Effector memory CD4-positive, alpha-beta T cell (primary cell): ENCODE measurements around the gene DCLK1.

Experiments used
- DNase-seq, 3 donors: peaks; one replicate each; pipeline ENCODE4 v3.0.0-alpha.2; 2020
- H3K27ac ChIP-seq: 2 replicates; pipeline ENCODE4 v1.7.0; 2013; ENCODE audit warnings: mild to moderate bottlenecking, low read length, moderate library complexity; ENCODE audit not compliant: insufficient read depth, poor library complexity, severe bottlenecking
- H3K27me3 ChIP-seq: replicated peaks from 2 replicates; pipeline ENCODE4 v1.7.0; 2013; ENCODE audit warnings: mild to moderate bottlenecking, low read length; ENCODE audit not compliant: insufficient read depth, control insufficient read depth, poor library complexity, severe bottlenecking
- H3K36me3 ChIP-seq: 2 replicates; pipeline ENCODE4 v1.7.0; 2013; ENCODE audit warnings: mild to moderate bottlenecking, low read length, moderate library complexity; ENCODE audit not compliant: control insufficient read depth, insufficient read depth
- H3K4me1 ChIP-seq: 2 replicates; pipeline ENCODE4 v1.7.0; 2013; ENCODE audit warnings: low read length, mild to moderate bottlenecking; ENCODE audit not compliant: control insufficient read depth, insufficient read depth, poor library complexity, severe bottlenecking
- H3K4me3 ChIP-seq: 2 replicates; pipeline ENCODE4 v1.7.0; 2013; ENCODE audit warnings: low read length, low read depth, mild to moderate bottlenecking; ENCODE audit not compliant: insufficient read depth, poor library complexity, severe bottlenecking
- H3K9me3 ChIP-seq: 2 replicates; pipeline ENCODE4 v1.7.0; 2013; ENCODE audit warnings: mild to moderate bottlenecking, low read length, moderate library complexity; ENCODE audit not compliant: control insufficient read depth
- total RNA-seq, 3 donors: gene quantifications; one replicate each; lab custom pipeline; 2026; lab: John Stamatoyannopoulos, UW

Gene DCLK1
- total RNA-seq, result 0 reads per million in 3 donors

DNA sequence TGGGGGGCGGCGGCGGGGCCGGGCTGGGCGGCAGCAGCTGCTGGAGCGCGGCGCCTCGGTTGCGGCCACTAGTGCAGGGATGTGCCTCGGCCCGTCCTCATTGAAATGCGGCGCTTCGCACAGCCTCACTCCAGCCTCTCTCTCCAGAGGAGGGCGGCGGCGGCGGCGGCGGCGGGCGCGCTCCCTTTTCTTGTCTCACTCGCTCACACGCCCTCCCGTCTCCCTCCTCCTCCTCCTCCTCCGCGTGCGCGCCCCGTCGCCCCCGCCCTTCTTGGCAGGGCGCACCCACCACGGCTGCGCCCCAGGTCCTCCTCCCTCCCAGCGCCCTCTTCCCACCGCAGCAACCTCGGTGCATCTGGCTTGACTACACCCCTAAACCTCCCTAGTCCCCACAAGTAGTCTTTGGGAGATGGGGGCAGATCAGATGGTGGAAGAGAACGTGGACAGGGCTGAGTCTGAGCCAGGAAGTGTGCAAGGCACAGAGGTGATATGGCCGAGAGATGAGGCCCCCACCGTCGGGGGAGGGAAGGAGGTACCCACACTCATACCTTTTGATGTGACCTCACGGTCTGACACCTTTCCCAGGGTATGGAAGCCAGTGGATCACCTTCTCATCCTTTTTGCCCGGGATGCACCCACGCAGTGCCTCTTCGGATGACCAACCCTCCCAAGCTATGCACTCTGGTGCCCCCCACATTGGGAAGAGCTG is at the start of gene DCLK1:
DCLK1 (minus strand) TSS at position 161 of the 709 bp plus-strand sequence.
- H3K27me3 ChIP-seq, result peaks cover 3% of the 10 kb centered on the region
- H3K27ac ChIP-seq, result no peak within 1 kb of the TSS
- no peak for DNase-seq
- no peaks in the 10 kb centered on the region for H3K9me3 ChIP-seq
- no peak within 1 kb of the TSS for H3K4me3 ChIP-seq
- no peaks in the 10 kb centered on the region for H3K4me1 ChIP-seq
- H3K36me3 ChIP-seq, result no peaks in the 10 kb centered on the region

DNA sequence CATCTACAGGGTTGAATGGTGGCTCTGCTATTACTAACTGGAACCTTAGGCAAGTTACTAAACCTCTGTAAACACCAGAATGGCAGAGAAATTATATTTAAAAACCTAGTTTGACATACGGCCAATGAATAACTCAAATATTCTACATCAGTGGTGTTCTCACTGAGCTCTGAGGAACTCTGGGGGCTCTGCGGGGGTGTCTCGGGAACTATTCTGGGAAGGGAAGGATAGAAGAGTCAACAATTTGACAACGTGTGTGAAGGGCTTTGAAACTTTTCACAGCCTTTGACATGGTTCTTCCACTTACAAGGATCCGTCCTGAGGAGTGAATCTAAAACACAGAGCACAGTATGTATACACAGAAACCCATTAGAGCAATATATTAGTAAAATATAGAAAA is 44.4 kb upstream of the DCLK1 start:
- H3K27ac ChIP-seq, result no peak overlapping the region
- no peaks in the 10 kb centered on the region for H3K27me3 ChIP-seq
- DNase-seq, result no peak
- no peak overlapping the region for H3K4me3 ChIP-seq
- H3K36me3 ChIP-seq, result no peaks in the 10 kb centered on the region
- H3K9me3 ChIP-seq, result no peaks in the 10 kb centered on the region
- no peaks in the 10 kb centered on the region for H3K4me1 ChIP-seq

DNA sequence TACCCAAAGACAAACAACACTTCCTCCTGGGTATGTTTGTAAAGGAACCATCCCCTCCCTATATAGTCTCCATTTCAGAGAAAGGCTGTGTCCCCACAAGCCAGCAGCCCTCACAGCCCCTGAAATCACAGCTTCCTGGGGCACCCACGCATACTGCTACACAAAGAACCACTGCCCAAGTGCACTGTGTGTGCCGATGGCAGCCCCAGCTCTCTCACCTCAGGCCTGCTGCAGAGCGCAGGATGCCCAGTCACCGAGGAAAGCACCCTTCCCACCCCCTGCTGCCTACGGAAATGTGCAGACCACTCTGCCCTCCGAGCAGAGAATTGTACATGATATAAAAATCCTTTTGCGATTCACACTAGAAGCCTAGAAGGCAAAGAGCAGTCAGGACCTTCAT is 43.7 kb upstream of the DCLK1 start:
- DNase-seq, result no peak
- Histone ChIP-seq H3K27ac (no peak overlapping the region), H3K4me3 (no peak overlapping the region), H3K27me3 (no peaks in the 10 kb centered on the region), H3K36me3 (no peaks in the 10 kb centered on the region), H3K4me1 (no peaks in the 10 kb centered on the region), H3K9me3 (no peaks in the 10 kb centered on the region)

DNA sequence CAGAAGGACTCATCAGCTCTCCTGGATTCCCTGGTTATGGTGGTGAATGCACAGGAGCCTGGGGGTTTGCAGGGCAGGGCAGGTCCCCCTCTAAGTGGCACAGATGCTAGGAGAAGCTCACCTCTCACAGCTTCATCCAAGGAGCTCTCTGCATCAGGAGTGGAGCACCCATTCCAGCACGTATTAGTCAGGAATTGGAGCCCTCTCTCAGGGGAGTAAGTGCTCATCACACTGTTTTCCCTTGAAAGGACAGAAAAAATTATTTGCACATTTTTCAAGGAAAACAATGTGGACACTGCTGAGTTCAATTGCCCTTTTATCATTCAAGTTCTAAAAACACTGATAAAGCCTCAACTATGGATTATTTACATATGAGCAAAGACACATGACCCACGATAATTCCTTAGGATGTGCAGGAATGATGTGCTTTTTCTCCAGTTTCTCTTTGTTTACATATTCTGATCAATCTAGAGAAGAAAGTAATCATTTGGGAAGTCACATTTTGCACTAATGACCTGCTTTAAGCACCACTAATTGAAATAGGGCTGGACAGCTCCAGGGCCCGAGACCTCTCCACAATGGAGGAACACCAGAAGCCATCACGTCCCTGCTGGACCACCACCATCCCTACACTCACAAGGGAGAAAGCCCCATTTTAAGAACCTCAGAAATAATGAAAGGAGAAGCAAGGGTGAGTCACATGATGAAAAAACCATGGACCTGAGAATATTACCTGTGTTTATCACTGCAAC is 42.6 kb upstream of the DCLK1 start:
- no peak for DNase-seq
- H3K27me3 ChIP-seq, result no peaks in the 10 kb centered on the region
- H3K4me1 ChIP-seq, result no peaks in the 10 kb centered on the region
- no peaks in the 10 kb centered on the region for H3K9me3 ChIP-seq
- H3K27ac ChIP-seq, result no peak overlapping the region
- H3K4me3 ChIP-seq, result no peak overlapping the region
- no peaks in the 10 kb centered on the region for H3K36me3 ChIP-seq

DNA sequence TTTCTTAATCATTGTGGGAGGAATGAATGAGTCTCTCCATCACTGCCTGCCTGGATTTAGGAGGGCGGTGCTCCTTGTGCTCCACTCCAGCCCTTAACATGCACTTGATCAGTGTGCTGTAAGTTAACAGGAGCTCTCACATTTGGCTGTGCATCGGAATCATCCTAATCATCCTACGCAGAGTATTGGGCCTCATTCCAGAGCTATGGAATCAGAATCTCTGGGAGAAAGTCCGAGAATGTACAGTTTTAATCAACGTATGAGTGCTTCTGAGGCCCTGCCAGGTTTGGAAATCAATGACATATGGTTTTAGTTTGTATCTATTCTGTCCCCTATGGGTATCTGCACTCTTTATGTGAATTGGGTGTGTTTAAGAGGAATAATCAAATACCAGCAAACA is 34.9 kb upstream of the DCLK1 start:
- no peak for DNase-seq
- no peaks in the 10 kb centered on the region for H3K9me3 ChIP-seq
- H3K27me3 ChIP-seq, result no peaks in the 10 kb centered on the region
- H3K4me3 ChIP-seq, result no peak overlapping the region
- no peak overlapping the region for H3K27ac ChIP-seq
- no peaks in the 10 kb centered on the region for H3K36me3 ChIP-seq
- H3K4me1 ChIP-seq, result no peaks in the 10 kb centered on the region

DNA sequence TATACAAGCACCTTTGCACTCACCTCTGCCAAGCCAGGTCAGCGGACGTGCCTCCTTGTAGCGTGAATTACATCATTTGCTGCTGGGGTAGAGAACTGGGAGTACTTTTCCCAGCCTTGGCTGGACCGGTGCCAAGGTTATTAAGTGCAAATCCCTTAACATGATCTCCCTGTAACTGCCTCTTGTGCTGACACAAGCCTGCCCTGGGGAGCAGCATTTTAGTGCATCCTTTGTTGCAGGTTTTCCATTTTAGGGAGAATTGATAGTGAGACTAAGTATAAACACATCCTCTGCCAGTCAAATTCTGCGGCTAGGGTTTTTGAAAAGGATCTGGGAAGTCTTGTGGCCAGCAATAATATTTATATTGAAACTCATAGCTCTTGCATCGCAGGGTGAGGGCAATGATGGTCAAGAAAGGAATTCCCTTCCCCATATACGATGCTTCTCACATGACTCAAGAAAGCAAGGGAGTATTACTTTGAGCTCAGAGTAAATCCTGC is 32.7 kb upstream of the DCLK1 start:
- no peaks in the 10 kb centered on the region for H3K36me3 ChIP-seq
- DNase-seq, result no peak
- no peaks in the 10 kb centered on the region for H3K9me3 ChIP-seq
- H3K27ac ChIP-seq, result no peak overlapping the region
- H3K27me3 ChIP-seq, result no peaks in the 10 kb centered on the region
- H3K4me1 ChIP-seq, result no peaks in the 10 kb centered on the region
- H3K4me3 ChIP-seq, result no peak overlapping the region

DNA sequence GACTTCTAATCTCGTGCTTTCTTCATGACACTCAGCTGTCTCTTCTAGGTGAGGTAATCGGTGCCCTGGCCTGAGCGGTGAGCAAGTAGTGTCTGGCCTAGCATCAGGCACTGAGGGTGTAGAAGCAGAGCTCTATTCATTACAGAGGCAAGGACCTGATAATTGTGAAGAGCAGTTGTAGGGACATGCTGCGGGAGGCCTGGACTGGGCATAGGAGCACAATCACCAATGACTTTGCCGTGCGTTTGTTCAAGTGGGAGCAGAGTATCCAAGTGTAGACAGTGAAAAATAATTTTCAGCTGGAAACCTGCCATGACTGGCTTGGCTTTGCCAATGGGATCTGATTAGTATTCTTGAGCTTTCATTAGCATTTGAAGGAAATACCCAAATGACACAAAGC is 32.1 kb upstream of the DCLK1 start:
- no peak for DNase-seq
- no peak overlapping the region for H3K27ac ChIP-seq
- no peak overlapping the region for H3K4me3 ChIP-seq
- H3K9me3 ChIP-seq, result no peaks in the 10 kb centered on the region
- H3K4me1 ChIP-seq, result no peaks in the 10 kb centered on the region
- H3K27me3 ChIP-seq, result no peaks in the 10 kb centered on the region
- H3K36me3 ChIP-seq, result no peaks in the 10 kb centered on the region

DNA sequence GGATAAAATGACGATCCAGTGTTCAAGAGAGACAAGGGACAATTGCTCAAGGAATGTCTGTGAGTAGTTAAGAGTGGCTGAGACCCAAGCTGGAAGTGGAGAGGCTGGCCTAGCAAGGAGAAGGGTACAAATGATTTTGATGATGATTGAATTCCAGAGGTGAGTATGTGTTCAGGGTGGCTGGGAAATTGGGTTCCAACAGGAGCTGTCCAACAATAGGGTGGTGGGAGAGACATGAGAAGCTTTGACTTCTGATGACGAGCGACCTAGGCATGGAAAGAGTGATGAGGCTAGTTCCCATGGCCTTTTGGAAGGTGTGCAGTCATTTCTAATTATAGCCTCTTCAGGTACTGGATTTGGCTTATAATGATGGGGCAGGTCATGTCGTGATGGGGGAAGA is 29.1 kb upstream of the DCLK1 start:
- H3K4me1 ChIP-seq, result no peaks in the 10 kb centered on the region
- no peaks in the 10 kb centered on the region for H3K27me3 ChIP-seq
- H3K4me3 ChIP-seq, result no peak overlapping the region
- DNase-seq, result no peak
- H3K36me3 ChIP-seq, result no peaks in the 10 kb centered on the region
- no peak overlapping the region for H3K27ac ChIP-seq
- H3K9me3 ChIP-seq, result no peaks in the 10 kb centered on the region

DNA sequence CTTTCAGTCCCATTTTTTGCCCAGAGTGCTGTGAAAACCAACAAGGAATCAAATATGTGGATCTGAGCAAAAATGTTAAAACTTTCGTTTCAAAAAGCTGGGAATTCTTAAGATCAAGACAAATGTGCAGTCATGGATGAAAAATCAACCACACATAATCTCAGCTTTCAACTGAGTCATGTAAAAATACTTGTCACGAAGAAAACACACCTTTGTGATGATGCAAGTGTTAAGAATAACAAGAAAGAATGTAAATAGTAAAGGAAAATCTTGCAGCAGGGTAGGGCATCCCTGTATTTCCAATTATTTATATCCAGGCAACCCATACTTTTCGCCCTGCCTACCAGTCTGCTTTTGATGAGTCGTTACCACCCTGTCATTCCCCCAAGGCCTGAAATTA is 27.4 kb upstream of the DCLK1 start:
- Histone ChIP-seq H3K4me1 (no peaks in the 10 kb centered on the region), H3K4me3 (no peak overlapping the region), H3K27ac (no peak overlapping the region), H3K9me3 (no peaks in the 10 kb centered on the region), H3K27me3 (no peaks in the 10 kb centered on the region), H3K36me3 (no peaks in the 10 kb centered on the region)
- DNase-seq, result no peak

DNA sequence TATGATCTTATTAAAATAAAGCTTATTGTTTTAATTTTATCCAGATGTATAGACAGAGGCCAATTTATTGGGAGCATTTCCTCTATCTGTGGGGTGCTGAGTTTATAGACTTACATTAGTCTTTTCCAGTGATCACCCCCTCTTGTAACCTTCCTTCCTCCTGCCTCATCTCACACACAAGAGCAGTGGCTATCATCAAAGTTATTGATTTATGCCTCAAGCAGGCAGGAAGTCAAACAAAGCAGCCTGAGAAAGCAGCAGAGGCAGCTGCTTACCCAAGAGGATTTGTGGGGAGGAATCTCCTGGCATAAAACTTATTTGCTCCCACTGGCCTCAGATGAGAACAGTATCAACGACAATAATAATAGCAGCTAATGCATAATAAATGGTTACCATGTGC is 26.3 kb upstream of the DCLK1 start:
- no peak overlapping the region for H3K27ac ChIP-seq

More for the DNA sequence above, 26.3 kb upstream of the DCLK1 start:
- Histone ChIP-seq H3K4me1 (no peaks in the 10 kb centered on the region), H3K36me3 (no peaks in the 10 kb centered on the region), H3K27me3 (no peaks in the 10 kb centered on the region), H3K9me3 (no peaks in the 10 kb centered on the region), H3K4me3 (no peak overlapping the region)
- no peak for DNase-seq
